ENCODE data around the gene TEX19.

TEX19 gene

DNA sequence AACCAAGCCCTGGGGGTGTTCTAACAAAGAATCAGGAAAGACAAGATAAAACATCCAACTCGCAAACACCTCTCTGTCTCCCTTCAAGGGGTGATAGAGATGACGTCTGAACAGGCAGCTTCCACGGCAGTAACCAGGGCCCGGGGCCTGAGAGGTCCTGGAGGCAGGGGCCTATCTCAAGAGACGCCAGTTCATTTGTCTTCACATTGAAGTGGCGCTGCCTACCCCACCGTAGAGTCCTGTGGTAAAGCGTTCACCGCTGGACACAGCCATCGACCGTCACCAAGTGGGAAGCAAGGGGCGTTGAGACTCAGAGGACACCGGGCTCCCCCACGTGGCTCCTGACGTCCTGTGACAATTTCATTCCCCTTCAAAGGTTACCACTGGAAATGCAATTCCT, 33.9 kb downstream of the TEX19 start:
- Histone ChIP-seq H3K4me2 (ENCODE audit: low read length) (no peak overlapping the region), H3K9ac (ENCODE audit: low read length) (no peak overlapping the region), H2BK120ac (ENCODE audit: low read depth, low read length) (no peak overlapping the region), H4K5ac (ENCODE audit: low read length) (no peak overlapping the region), H3K56ac (ENCODE audit: low read length) (no peak overlapping the region), H3K23ac (ENCODE audit: low read length) (no peak overlapping the region), H4K8ac (ENCODE audit: low read depth, low read length) (no peak overlapping the region), H3K4me1 (ENCODE audit: control insufficient read depth, low read depth, low read length) (no peaks in the 10 kb centered on the region), H2BK15ac (replicated peaks; ENCODE audit: low read depth) (no peak overlapping the region), H2BK5ac (ENCODE audit: low read length) (no peak overlapping the region), H3K79me1 (ENCODE audit: low read length) (no peaks in the 10 kb centered on the region), H3K18ac (ENCODE audit: low read length) (no peak overlapping the region), H3K79me2 (ENCODE audit: control insufficient read depth, insufficient read depth, low read length) (no peaks in the 10 kb centered on the region), H3K27me3 (ENCODE audit: insufficient read depth, low read length, poor library complexity) (no peaks in the 10 kb centered on the region), H3K4me3 (ENCODE audit: low read length) (no peak overlapping the region), H2AK5ac (ENCODE audit: low read length) (no peak overlapping the region), H3K27ac (ENCODE audit: low read depth, low read length) (no peak overlapping the region), H3K4ac (ENCODE audit: low read depth, low read length) (no peak overlapping the region), H3K36me3 (ENCODE audit: control insufficient read depth, insufficient read depth, low read length) (no peaks in the 10 kb centered on the region)
- WGBS (ENCODE audit: extremely low coverage, insufficient coverage, low lambda C conversion rate), result no CpG with 5 or more reads among the region's 15 CpGs
- DNase-seq, result no peak

DNA sequence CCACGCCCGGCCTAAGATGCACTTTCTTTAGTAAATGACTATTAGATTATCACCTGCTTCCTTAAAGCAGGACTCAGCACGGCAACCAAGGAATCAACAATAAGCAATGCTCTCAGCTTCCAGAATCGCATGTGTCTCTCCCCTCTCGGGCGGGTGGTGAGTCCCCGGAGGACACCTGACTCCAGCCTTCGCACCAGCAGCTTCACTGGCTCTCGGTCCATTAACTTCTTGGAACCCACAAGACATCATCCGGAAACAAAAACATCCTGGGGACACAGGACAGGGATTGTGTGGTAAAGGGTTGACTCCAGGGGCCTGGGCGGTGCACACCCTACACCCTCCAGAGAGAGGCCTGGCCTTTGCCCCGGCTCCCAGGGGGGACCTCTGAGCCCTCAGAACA, 35.2 kb downstream of the TEX19 start:
- Histone ChIP-seq H3K27me3 (ENCODE audit: insufficient read depth, low read length, poor library complexity) (no peaks in the 10 kb centered on the region), H3K4me3 (ENCODE audit: low read length) (no peak overlapping the region), H3K56ac (ENCODE audit: low read length) (no peak overlapping the region), H3K79me1 (ENCODE audit: low read length) (no peaks in the 10 kb centered on the region), H3K4ac (ENCODE audit: low read depth, low read length) (no peak overlapping the region), H4K8ac (ENCODE audit: low read depth, low read length) (no peak overlapping the region), H2AK5ac (ENCODE audit: low read length) (no peak overlapping the region), H2BK15ac (replicated peaks; ENCODE audit: low read depth) (no peak overlapping the region), H2BK5ac (ENCODE audit: low read length) (no peak overlapping the region), H4K5ac (ENCODE audit: low read length) (no peak overlapping the region), H3K4me1 (ENCODE audit: control insufficient read depth, low read depth, low read length) (no peaks in the 10 kb centered on the region), H3K4me2 (ENCODE audit: low read length) (no peak overlapping the region), H3K23ac (ENCODE audit: low read length) (no peak overlapping the region), H2BK120ac (ENCODE audit: low read depth, low read length) (no peak overlapping the region), H3K27ac (ENCODE audit: low read depth, low read length) (no peak overlapping the region), H3K36me3 (ENCODE audit: control insufficient read depth, insufficient read depth, low read length) (no peaks in the 10 kb centered on the region), H3K18ac (ENCODE audit: low read length) (no peak overlapping the region), H3K9ac (ENCODE audit: low read length) (no peak overlapping the region), H3K79me2 (ENCODE audit: control insufficient read depth, insufficient read depth, low read length) (no peaks in the 10 kb centered on the region)
- no peak for DNase-seq
- WGBS (ENCODE audit: extremely low coverage, insufficient coverage, low lambda C conversion rate), result no CpG with 5 or more reads among the region's 12 CpGs

DNA sequence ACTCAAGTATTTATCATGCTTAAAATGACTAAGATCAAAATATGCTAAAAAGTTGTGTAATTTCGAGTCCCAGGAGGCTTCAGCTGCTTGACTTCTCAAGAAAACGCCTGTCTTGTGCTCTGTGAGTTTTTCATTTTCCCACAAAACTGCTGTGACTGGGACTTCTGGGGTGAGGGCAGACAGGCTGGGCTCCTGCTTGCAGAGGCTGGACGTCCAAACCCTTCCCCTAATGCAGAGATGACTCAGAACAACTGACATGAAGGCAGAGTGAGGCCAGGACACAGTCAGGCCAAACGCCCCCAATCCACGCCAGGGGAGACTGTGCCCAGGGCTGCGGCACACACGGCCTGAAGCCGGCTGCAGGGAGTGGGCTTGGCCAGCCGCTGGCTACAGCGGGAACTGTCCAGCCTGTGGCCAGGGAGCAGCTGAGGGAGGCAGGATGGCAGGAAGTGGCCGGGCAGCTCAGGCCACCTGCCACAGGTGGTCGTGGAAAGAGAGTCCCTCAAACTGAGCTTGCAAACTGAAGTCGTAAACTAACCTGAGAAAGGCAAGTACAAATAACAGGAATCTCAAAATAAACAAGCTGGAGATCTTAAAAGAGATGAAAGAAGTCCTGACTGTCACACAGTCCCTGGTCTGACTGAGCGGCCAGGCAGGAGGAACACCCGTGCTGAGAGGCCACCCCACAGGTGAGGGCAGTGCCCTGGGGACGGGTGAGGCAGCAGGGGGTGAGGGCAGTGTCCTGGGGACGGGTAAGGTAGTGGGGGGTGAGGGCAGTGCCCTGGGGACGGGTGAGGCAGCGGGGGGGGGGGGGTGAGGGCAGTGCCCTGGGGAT, 37.8 kb downstream of the TEX19 start:
- Histone ChIP-seq H3K4ac (ENCODE audit: low read depth, low read length) (no peak overlapping the region), H4K8ac (ENCODE audit: low read depth, low read length) (no peak overlapping the region), H4K5ac (ENCODE audit: low read length) (no peak overlapping the region), H3K56ac (ENCODE audit: low read length) (no peak overlapping the region), H3K4me2 (ENCODE audit: low read length) (no peak overlapping the region), H3K23ac (ENCODE audit: low read length) (no peak overlapping the region), H3K27me3 (ENCODE audit: insufficient read depth, low read length, poor library complexity) (no peaks in the 10 kb centered on the region), H3K27ac (ENCODE audit: low read depth, low read length) (no peak overlapping the region), H3K36me3 (ENCODE audit: control insufficient read depth, insufficient read depth, low read length) (no peaks in the 10 kb centered on the region), H3K79me2 (ENCODE audit: control insufficient read depth, insufficient read depth, low read length) (no peaks in the 10 kb centered on the region), H2BK120ac (ENCODE audit: low read depth, low read length) (no peak overlapping the region), H3K4me3 (ENCODE audit: low read length) (no peak overlapping the region), H2BK5ac (ENCODE audit: low read length) (no peak overlapping the region), H3K4me1 (ENCODE audit: control insufficient read depth, low read depth, low read length) (no peaks in the 10 kb centered on the region), H2BK15ac (replicated peaks; ENCODE audit: low read depth) (no peak overlapping the region), H3K9ac (ENCODE audit: low read length) (no peak overlapping the region), H2AK5ac (ENCODE audit: low read length) (no peak overlapping the region), H3K79me1 (ENCODE audit: low read length) (no peaks in the 10 kb centered on the region), H3K18ac (ENCODE audit: low read length) (no peak overlapping the region)
- no peak for DNase-seq
- no CpG with 5 or more reads among the region's 19 CpGs for WGBS (ENCODE audit: extremely low coverage, insufficient coverage, low lambda C conversion rate)

DNA sequence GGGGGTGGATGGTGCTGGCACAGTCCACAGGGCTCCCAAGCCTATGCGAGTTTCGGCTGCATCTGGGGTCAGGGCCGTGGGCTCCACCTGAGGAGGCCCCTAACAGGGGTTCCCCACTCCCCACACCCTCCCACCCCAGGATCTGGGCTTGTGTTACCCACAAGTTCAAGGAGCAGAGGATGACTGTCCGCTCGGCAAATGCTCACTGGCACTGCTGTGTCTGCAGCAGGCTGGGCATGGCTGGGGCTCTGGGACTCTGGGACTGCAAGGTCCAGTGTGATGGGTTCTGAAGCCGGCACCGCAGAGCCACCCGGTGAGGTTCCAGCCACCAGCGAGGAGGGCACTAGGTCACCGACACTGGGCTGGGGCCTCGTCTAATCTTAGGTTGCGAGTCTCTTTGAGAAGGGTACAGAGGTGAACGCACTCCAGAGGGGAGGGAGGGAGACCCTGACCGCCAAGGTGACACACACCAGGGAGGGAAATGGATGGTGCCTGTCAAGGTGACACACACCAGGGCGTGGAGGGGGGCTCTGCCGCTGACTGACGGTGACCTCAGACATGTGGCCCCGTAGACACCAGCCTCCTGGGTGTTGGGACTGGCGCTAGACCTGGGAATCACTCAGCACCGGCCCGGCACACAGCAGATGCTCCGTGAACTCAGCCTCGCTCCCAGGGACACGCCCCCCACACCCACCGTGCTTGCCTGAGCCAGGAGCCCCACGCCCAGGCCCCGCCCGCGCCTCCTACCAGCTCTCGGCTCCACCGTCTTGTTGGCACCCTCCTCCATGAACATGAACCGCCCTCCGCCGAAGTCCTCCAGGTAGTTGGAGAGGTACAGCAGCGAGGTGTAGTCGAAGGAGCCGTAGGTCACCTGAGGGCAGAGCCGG, 38.6 kb downstream of the TEX19 start:
- H2BK120ac ChIP-seq (ENCODE audit: low read depth, low read length), result no peak overlapping the region
- no peak overlapping the region for H3K4me2 ChIP-seq (ENCODE audit: low read length)
- no peaks in the 10 kb centered on the region for H3K79me1 ChIP-seq (ENCODE audit: low read length)
- no peaks in the 10 kb centered on the region for H3K79me2 ChIP-seq (ENCODE audit: control insufficient read depth, insufficient read depth, low read length)
- H3K4me1 ChIP-seq (ENCODE audit: control insufficient read depth, low read depth, low read length), result no peaks in the 10 kb centered on the region
- no peak overlapping the region for H2BK5ac ChIP-seq (ENCODE audit: low read length)
- no peak overlapping the region for H2BK15ac ChIP-seq (replicated peaks; ENCODE audit: low read depth)
- H3K27me3 ChIP-seq (ENCODE audit: insufficient read depth, low read length, poor library complexity), result no peaks in the 10 kb centered on the region
- H4K5ac ChIP-seq (ENCODE audit: low read length), result no peak overlapping the region
- H4K8ac ChIP-seq (ENCODE audit: low read depth, low read length), result no peak overlapping the region
- DNase-seq, result no peak
- no peak overlapping the region for H3K4me3 ChIP-seq (ENCODE audit: low read length)
- no peaks in the 10 kb centered on the region for H3K36me3 ChIP-seq (ENCODE audit: control insufficient read depth, insufficient read depth, low read length)
- no peak overlapping the region for H3K23ac ChIP-seq (ENCODE audit: low read length)
- no peak overlapping the region for H3K9ac ChIP-seq (ENCODE audit: low read length)
- no peak overlapping the region for H2AK5ac ChIP-seq (ENCODE audit: low read length)
- no peak overlapping the region for H3K4ac ChIP-seq (ENCODE audit: low read depth, low read length)
- no CpG with 5 or more reads among the region's 38 CpGs for WGBS (ENCODE audit: extremely low coverage, insufficient coverage, low lambda C conversion rate)
- no peak overlapping the region for H3K27ac ChIP-seq (ENCODE audit: low read depth, low read length)
- H3K18ac ChIP-seq (ENCODE audit: low read length), result no peak overlapping the region
- no peak overlapping the region for H3K56ac ChIP-seq (ENCODE audit: low read length)

DNA sequence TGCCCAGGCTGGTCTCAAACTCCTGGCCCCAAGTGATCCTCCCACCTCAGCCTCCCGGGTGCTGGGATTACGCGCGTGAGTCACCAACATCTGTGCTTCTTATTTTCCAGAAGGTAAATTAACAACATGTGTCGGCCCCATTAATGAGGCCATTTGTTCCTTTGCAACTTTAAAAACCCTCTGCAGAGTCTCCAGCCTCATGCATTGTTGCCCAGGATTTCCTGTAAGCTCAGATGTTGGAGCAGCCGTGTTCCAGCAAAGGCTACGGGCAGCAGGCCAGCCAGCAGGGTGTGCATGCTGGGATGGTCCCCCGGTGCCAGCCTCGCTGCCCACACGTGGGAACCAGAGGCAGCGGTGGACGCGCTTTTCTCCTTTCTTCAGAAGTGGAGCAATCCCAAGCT, 40.0 kb downstream of the TEX19 start:
- no peak overlapping the region for H3K23ac ChIP-seq (ENCODE audit: low read length)
- no peak overlapping the region for H3K4me2 ChIP-seq (ENCODE audit: low read length)
- no peak overlapping the region for H3K9ac ChIP-seq (ENCODE audit: low read length)
- H3K4me1 ChIP-seq (ENCODE audit: control insufficient read depth, low read depth, low read length), result no peaks in the 10 kb centered on the region
- H3K4me3 ChIP-seq (ENCODE audit: low read length), result no peak overlapping the region
- no peak overlapping the region for H4K8ac ChIP-seq (ENCODE audit: low read depth, low read length)
- no peak for DNase-seq
- H3K27ac ChIP-seq (ENCODE audit: low read depth, low read length), result no peak overlapping the region
- no peak overlapping the region for H3K4ac ChIP-seq (ENCODE audit: low read depth, low read length)
- H3K36me3 ChIP-seq (ENCODE audit: control insufficient read depth, insufficient read depth, low read length), result no peaks in the 10 kb centered on the region
- WGBS (ENCODE audit: extremely low coverage, insufficient coverage, low lambda C conversion rate), result no CpG with 5 or more reads among the region's 13 CpGs
- no peaks in the 10 kb centered on the region for H3K27me3 ChIP-seq (ENCODE audit: insufficient read depth, low read length, poor library complexity)
- no peak overlapping the region for H2AK5ac ChIP-seq (ENCODE audit: low read length)
- no peak overlapping the region for H3K56ac ChIP-seq (ENCODE audit: low read length)
- no peaks in the 10 kb centered on the region for H3K79me2 ChIP-seq (ENCODE audit: control insufficient read depth, insufficient read depth, low read length)
- H3K79me1 ChIP-seq (ENCODE audit: low read length), result no peaks in the 10 kb centered on the region
- H3K18ac ChIP-seq (ENCODE audit: low read length), result no peak overlapping the region
- no peak overlapping the region for H2BK120ac ChIP-seq (ENCODE audit: low read depth, low read length)
- H2BK5ac ChIP-seq (ENCODE audit: low read length), result no peak overlapping the region
- no peak overlapping the region for H4K5ac ChIP-seq (ENCODE audit: low read length)
- H2BK15ac ChIP-seq (replicated peaks; ENCODE audit: low read depth), result no peak overlapping the region

Data from mesendoderm (in vitro differentiated cells).